Heart left ventricle (tissue), 16 donors: ENCODE data around the gene SLIT1. TPM values are rescaled to one million over a fixed set of nuclear protein-coding genes. Genes with fewer than 3 reads are reported as not detected.

Experiments used
- ATAC-seq, 4 donors: fragments of 200-7000 bp; cut with Tn5 transposase; one replicate each; pipeline ENCODE4 v1.9.1; 2020 to 2022; ENCODE audit warnings: moderate library complexity in 4 of 4, mild to moderate bottlenecking in 3 of 4, moderate number of reproducible peaks in 1 of 4
- DNase-seq, 5 donors: peaks; one replicate each; pipeline ENCODE4 v3.0.0-alpha.2; 2020
- H3K27ac ChIP-seq, 12 donors: fragments of 200-600 bp; sonication (generic) in 4 of 12; one replicate each; pipeline versions ENCODE4 v1.5.0 to v1.8.0; 2016 to 2022; ENCODE audit warnings: mild to moderate bottlenecking in 2 of 12
- H3K27me3 ChIP-seq, 9 donors: fragments of 200-600 bp; sonication (generic) in 2 of 9; one replicate each; pipeline versions ENCODE4 v1.5.1 to v1.8.0; 2016 to 2022; ENCODE audit warnings: mild to moderate bottlenecking in 3 of 9
- H3K36me3 ChIP-seq, 9 donors: fragments of 200-600 bp; sonication (generic) in 2 of 9; one replicate each; pipeline versions ENCODE4 v1.5.0 to v1.8.0; 2018 to 2022; ENCODE audit warnings: mild to moderate bottlenecking in 2 of 9
- H3K4me1 ChIP-seq, 12 donors: fragments of 200-600 bp; sonication (generic) in 4 of 12; one replicate each; pipeline versions ENCODE4 v1.5.0 to v1.8.0; 2016 to 2022; ENCODE audit warnings: mild to moderate bottlenecking in 3 of 12
- H3K4me3 ChIP-seq, 12 donors: fragments of 200-600 bp; sonication (generic) in 4 of 12; one replicate each; pipeline versions ENCODE4 v1.5.0 to v1.8.0; 2017 to 2022; ENCODE audit warnings: mild to moderate bottlenecking in 9 of 12, moderate library complexity in 4 of 12
- H3K9me3 ChIP-seq, 12 donors: fragments of 200-600 bp; sonication (generic) in 4 of 12; one replicate each; pipeline versions ENCODE4 v1.5.0 to v1.8.0; 2016 to 2022; ENCODE audit warnings: mild to moderate bottlenecking in 1 of 12
- POLR2A ChIP-seq, 2 donors: fragments of 450-650 bp; IDR thresholded peaks; one replicate each; pipeline ENCODE4 v1.6.1; 2017; ENCODE audit warnings: antibody characterized with exemption in 2 of 2, mild to moderate bottlenecking in 2 of 2, moderate library complexity in 2 of 2
- WGBS, 4 donors: extraction: QIAGEN DNeasy Blood & Tissue Kit in 2 of 4; methylation state at CpG; one replicate each; pipeline versions ENCODE4 v1.1.5 to v1.1.7; 2013 to 2018; 5-methylcytosine and 5-hydroxymethylcytosine counted together
- intact Hi-C, 10 donors: fragments of 100-400 bp; cut with DNase I; formaldehyde crosslinking; loops; one replicate each; pipeline versions ENCODE4 v1.11.1 to v1.14.2; 2022
- polyA plus RNA-seq, 2 donors: library from polyadenylated mRNA; stranded (reverse); fragments of 200-250 nt; gene quantifications; one replicate each; pipeline ENCODE4 v1.2.3, GENCODE V29; 2013
- total RNA-seq, 9 donors: library from RNA; depleted of rRNA in 2 of 9; stranded (reverse); fragments of >200 nt in 2 of 9; fragmentation: NEBNext Ultra II Directional in 3 of 9; extraction: Animal tissue kit (Norgen Biotek cat#: 25700) in 3 of 9; gene quantifications; one replicate each; pipeline versions ENCODE4 v1.1.0 to v1.2.4, GENCODE V29; 2016 to 2023
- TF ChIP-seq, protein P1 (sequence below), 12 donors: fragments of 200-600 bp; sonication (generic) in 4 of 12; IDR thresholded peaks; one replicate each; pipeline versions ENCODE4 v1.5.0 to v1.8.0; 2018 to 2022; ENCODE audit warnings: antibody characterized with exemption in 12 of 12, mild to moderate bottlenecking in 5 of 12
- donor health status: ischemic (EF 13 %, LVEDD 7.1; RV severe dilation, severe dysfunction).
- donor health status: healthy with polysubstance abuse.
- donor health status: DM: no; HTN: yes; CAD: no.
- donor health status: DM: no; HTN: no; CAD: no.
- donor health status: ischemic (EF 25% LVEDD 6.9; RV normal size, moderate dysfunction).
- donor health status: ischemic (EF 25% LVEDD 5.7; RV mildly dilated, moderate dysfunction).
- donor health status: healthy.
- donor health status: DM: yes; HTN: yes; CAD: no.
- donor health status: ischemic (EF 35%, LVEDD 5.7; RV mildly dilated, moderate dysfunction).
- donor health status: nonischemic (EF 11% LVEDD 7.7; RV severe dilation, severe dysfunction).
- donor health status: DM: yes; HTN: yes; CAD: no.
- donor health status: PGD.
- donor health status: ischemic (EF 29% LVEDD 5.4; RV normal size, mild dysfunction).
- donor health status: nonischemic (EF 23%, LVEDD 6.1; RV moderate dilation, normal function).

Gene SLIT1
- total and polyA plus RNA-seq, 11 donors: 0.04 to 0.61 (median 0.12) TPM

DNA sequence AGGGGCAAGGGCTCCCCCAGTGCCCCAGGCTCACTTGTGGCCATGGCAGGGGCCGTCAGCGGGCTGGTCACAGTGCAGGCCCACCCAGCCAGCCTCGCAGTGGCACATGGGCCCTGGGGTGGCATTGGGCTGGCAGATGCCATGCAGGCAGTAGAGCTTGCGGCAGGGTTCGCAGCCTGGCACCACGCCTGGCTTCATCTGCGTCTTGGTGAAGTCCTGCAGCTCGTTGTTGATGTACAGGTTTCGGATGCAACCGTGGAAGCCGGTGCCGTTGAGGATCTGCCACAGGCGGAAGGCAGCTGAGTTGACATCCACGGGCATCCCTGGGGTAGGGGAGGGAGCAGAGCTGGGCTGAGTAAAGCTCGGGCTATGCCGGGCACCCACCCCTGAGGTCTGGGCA lies 183.1 kb downstream of the SLIT1 start:
- Histone ChIP-seq H3K9me3 (peaks cover 0 to 15% (median 6%) of the 10 kb centered on the region in 12 donors), H3K36me3 (no peaks in the 10 kb centered on the region), H3K4me1 (no peaks in the 10 kb centered on the region), H3K27me3 (no peaks in the 10 kb centered on the region), H3K27ac (no peak overlapping the region), H3K4me3 (no peak overlapping the region)
- ATAC-seq: no peak
- DNase-seq: no peak
- WGBS, 4 donors: 93 to 96% (median 95%) methylated on average over 10 to 16 of the region's 16 CpGs
- intact Hi-C loops: no loop called here
- TF ChIP-seq POLR2A (IDR thresholded peaks at IDR 0.05): no peak
- TF ChIP-seq, protein P1, sequence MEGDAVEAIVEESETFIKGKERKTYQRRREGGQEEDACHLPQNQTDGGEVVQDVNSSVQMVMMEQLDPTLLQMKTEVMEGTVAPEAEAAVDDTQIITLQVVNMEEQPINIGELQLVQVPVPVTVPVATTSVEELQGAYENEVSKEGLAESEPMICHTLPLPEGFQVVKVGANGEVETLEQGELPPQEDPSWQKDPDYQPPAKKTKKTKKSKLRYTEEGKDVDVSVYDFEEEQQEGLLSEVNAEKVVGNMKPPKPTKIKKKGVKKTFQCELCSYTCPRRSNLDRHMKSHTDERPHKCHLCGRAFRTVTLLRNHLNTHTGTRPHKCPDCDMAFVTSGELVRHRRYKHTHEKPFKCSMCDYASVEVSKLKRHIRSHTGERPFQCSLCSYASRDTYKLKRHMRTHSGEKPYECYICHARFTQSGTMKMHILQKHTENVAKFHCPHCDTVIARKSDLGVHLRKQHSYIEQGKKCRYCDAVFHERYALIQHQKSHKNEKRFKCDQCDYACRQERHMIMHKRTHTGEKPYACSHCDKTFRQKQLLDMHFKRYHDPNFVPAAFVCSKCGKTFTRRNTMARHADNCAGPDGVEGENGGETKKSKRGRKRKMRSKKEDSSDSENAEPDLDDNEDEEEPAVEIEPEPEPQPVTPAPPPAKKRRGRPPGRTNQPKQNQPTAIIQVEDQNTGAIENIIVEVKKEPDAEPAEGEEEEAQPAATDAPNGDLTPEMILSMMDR (IDR thresholded peaks at IDR 0.05): no peak

DNA sequence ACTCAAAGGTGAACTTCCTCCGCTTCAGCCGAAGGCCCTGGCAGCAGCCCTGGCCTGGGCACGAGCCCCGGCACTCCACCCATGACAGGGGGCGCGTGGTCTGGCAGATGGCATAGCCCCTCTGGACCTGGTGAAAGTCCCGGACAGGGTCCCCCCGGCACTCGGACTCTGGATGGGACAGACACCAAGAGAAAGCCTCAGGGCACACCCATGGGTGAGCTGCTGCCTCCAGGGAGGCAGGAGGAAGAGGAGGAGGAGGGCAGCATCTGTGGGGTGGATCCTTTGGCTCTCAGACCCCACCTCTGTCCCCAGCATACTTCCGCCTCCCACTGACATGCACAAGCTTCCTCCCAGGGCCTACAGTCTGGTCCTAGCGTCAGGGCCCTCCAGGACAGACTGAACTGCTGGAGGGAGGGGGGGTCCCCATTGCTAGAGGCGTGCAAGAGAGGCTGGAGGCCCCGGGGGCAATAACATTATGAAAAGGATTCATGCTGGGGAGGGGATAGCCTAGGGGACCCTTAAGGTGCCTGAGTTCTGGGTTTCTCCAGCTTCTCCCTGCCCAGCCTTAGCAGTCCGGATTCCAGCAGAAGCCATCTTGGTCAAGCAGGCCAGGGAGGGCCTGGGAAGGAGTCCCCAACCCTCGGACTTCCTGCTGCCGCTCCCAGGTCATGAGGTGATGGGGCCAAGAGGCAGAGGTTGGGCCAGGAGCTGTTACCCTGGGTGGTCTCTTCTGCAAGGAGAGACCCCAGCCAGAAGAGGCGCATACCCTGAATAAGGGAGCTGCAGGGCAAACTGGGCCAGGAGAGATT lies 184.4 kb downstream of the SLIT1 start:
- H3K36me3 ChIP-seq: no peaks in the 10 kb centered on the region
- 91 to 94% (median 92%) methylated on average over 8 to 17 of the region's 17 CpGs for WGBS, 4 donors
- no peak overlapping the region for H3K27ac ChIP-seq
- no peak for TF ChIP-seq POLR2A (IDR thresholded peaks at IDR 0.05)
- TF ChIP-seq, protein P1 (IDR thresholded peaks at IDR 0.05): no peak
- H3K4me1 ChIP-seq: peaks cover 0 to 7% (median 0%) of the 10 kb centered on the region in 12 donors
- peaks cover 0 to 2% (median 0%) of the 10 kb centered on the region in 12 donors for H3K9me3 ChIP-seq
- ATAC-seq (no peak), DNase-seq (no peak)
- H3K4me3 ChIP-seq: no peak overlapping the region
- intact Hi-C loops: no loop called here
- H3K27me3 ChIP-seq: no peaks in the 10 kb centered on the region

DNA sequence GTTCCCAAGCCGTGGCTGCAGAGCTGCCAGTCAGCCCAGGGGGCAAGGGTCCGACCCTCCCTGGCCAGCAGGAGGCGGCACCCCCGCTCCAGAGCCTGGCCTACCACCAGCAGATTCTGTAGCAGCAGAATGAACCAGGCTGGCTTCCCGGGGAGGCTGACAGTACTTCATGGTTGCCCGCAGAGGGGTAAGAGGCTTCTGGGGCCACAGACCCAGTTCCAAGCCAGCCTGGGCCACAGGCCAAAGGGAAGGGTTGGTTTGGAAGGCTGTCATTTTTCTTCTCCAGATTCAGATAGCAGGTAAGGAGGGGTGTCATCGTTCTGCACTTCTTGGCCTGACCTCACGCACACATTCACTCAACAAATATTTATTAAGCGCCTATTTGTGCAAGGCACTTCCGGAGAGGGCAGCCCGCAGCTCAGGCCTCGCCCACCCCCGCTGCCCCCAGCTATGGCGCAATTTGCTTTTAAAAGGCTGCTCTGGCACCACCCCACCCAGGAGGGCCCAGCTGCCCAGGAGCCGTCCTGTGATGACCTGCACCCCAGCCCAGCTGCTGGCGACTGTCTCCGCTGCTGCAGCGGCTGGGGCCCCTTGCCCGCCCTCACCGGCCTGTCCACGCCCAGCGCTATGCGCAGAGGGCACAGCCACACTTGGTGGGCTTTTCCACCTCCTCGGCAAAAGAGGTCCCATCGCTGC lies 185.1 kb downstream of the SLIT1 start:
- H3K36me3 ChIP-seq: no peaks in the 10 kb centered on the region
- DNase-seq (no peak), ATAC-seq (no peak)
- H3K4me3 ChIP-seq: no peak overlapping the region
- H3K4me1 ChIP-seq: peaks cover 0 to 14% (median 2%) of the 10 kb centered on the region in 12 donors
- H3K9me3 ChIP-seq: no peaks in the 10 kb centered on the region
- TF ChIP-seq, protein P1 (IDR thresholded peaks at IDR 0.05): no peak
- no peak for TF ChIP-seq POLR2A (IDR thresholded peaks at IDR 0.05)
- no peak overlapping the region for H3K27ac ChIP-seq
- 89 to 92% (median 91%) methylated on average over 15 to 25 of the region's 25 CpGs for WGBS, 4 donors
- intact Hi-C loops: no loop called here
- no peaks in the 10 kb centered on the region for H3K27me3 ChIP-seq

DNA sequence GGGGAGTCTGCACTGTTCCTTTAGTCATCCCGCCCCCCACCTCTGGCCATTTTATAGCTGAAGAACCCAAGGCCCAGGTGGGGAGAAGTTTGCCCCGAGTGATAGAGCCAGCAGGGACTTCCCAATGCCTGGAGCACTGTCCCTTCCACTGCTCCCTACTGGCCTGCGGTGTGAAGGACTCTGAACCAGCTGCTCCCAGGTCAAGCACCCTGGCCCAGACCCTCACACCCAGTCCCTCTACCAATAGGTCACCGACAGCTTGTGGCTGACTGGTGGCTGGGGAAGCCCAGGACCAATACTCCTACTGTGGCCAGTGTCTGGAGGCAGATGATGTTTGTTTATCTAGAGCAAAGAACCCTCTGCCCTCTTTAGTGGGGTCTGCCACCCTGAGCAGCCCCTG lies 185.8 kb downstream of the SLIT1 start:
- Histone ChIP-seq H3K4me1 (peaks cover 0 to 17% (median 3%) of the 10 kb centered on the region in 12 donors), H3K27ac (no peak overlapping the region), H3K4me3 (no peak overlapping the region), H3K27me3 (no peaks in the 10 kb centered on the region), H3K9me3 (no peaks in the 10 kb centered on the region), H3K36me3 (no peaks in the 10 kb centered on the region)
- TF ChIP-seq POLR2A (IDR thresholded peaks at IDR 0.05): no peak
- TF ChIP-seq, protein P1 (IDR thresholded peaks at IDR 0.05): no peak
- DNase-seq (no peak), ATAC-seq (no peak)
- intact Hi-C loops: no loop called here
- 87 to 96% (median 93%) methylated on average over 4 of the region's 4 CpGs for WGBS, 4 donors
